ENCODE results near the gene CHMP1B.

Gene CHMP1B

GRCh38 chr18:11902522-11903292 is 51.5 kb downstream of the CHMP1B start:
- Histone ChIP-seq H3K27me3 (ENCODE audit: control insufficient read depth, insufficient read depth, low read length) (no peaks in the 10 kb centered on the region), H3K4me3 (ENCODE audit: low read depth, low read length) (no peak overlapping the region), H3K4me1 (ENCODE audit: control insufficient read depth, insufficient read depth, low read length) (peaks cover 30% of the 10 kb centered on the region), H3K9me3 (ENCODE audit: control insufficient read depth, insufficient read depth, low read length) (no peaks in the 10 kb centered on the region), H3K27ac (ENCODE audit: low read depth, low read length) (peak overlapping the region; percentile 17), H3K9ac (ENCODE audit: low read depth, low read length) (no peak overlapping the region), H3K36me3 (ENCODE audit: control insufficient read depth, insufficient read depth, low read length) (peaks cover 3% of the 10 kb centered on the region; the same call in 1 of the 2 replicates)

Data from HUES48 (cell line).